Gastrocnemius medialis (tissue), 4 donors: Measurements from ENCODE around the gene MXI1. TPM values are rescaled to one million over a fixed set of nuclear protein-coding genes. Genes with fewer than 3 reads are reported as not detected.

Experiments
- ATAC-seq, 2 donors: fragments of 150-250 bp; one replicate each; pipeline ENCODE4 v1.9.1; 2016
- DNase-seq, 2 donors: peaks; one replicate each; pipeline ENCODE4 v3.0.0-alpha.2; 2019
- H3K27ac ChIP-seq, 4 donors: fragments of 200-600 bp; sonication (generic); 1 replicate in 1 of 4; 2 replicates in 3 of 4; pipeline ENCODE4 v1.5.1; 2016 to 2018; ENCODE audit warnings: mild to moderate bottlenecking in 2 of 4, moderate library complexity in 1 of 4
- H3K27me3 ChIP-seq, 3 donors: fragments of 200-600 bp; sonication (generic) in 2 of 3; 1 replicate in 1 of 3; 2 replicates in 2 of 3; pipeline versions ENCODE4 v1.5.1 to v1.6.0; 2016 to 2019; ENCODE audit warnings: mild to moderate bottlenecking in 1 of 3, moderate library complexity in 1 of 3
- H3K36me3 ChIP-seq, 2 donors: fragments of 200-600 bp; sonication (generic) in 1 of 2; one replicate each; pipeline ENCODE4 v1.5.1; 2017 to 2018
- H3K4me1 ChIP-seq, 2 donors: fragments of 200-600 bp; sonication (generic) in 1 of 2; one replicate each; pipeline ENCODE4 v1.5.1; 2016 to 2017; ENCODE audit warnings: mild to moderate bottlenecking in 2 of 2
- H3K4me3 ChIP-seq, 4 donors: fragments of 200-600 bp; sonication (generic) in 3 of 4; 1 replicate in 1 of 4; 2 replicates in 3 of 4; pipeline ENCODE4 v1.5.1; 2016 to 2019; ENCODE audit warnings: mild to moderate bottlenecking in 2 of 4
- H3K9me3 ChIP-seq, 3 donors: fragments of 200-600 bp; sonication (generic) in 2 of 3; 1 replicate in 1 of 3; 2 replicates in 2 of 3; pipeline ENCODE4 v1.5.1; 2016 to 2019
- CTCF ChIP-seq, 5 experiments: fragments of 450-650 bp in 3 of 5; fragments of 200-600 bp in 2 of 5; sonication (generic) in 2 of 5; IDR thresholded peaks in 4 of 5; conservative IDR thresholded peaks in 1 of 5; 1 replicate in 4 of 5; 2 replicates in 1 of 5; pipeline ENCODE4 v1.5.1; 2016 to 2019; ENCODE audit warnings: antibody characterized with exemption in 5 of 5, mild to moderate bottlenecking in 3 of 5, moderate library complexity in 3 of 5
- POLR2A ChIP-seq, 2 donors: fragments of 450-650 bp; IDR thresholded peaks; one replicate each; pipeline ENCODE4 v1.6.1; 2017; ENCODE audit warnings: antibody characterized with exemption in 2 of 2, mild to moderate bottlenecking in 2 of 2, moderate library complexity in 2 of 2
- in situ Hi-C, 4 donors: fragments of 200-750 bp; cut with MboI; loops; one replicate each; pipeline versions ENCODE4 v1.15.0 to v1.8.0; 2017; ENCODE audit warnings: low sequenced_read_pairs in 4 of 4
- intact Hi-C: fragments of 100-400 bp; cut with DNase I; formaldehyde crosslinking; loops from one replicate; pipeline ENCODE4 v1.15.1; 2023; ENCODE audit warnings: low total_unique reads
- total RNA-seq, 4 donors: library from RNA; depleted of rRNA; stranded (reverse); fragments of >200 nt; gene quantifications; one replicate each; pipeline versions ENCODE4 v1.1.0 to v1.2.3, GENCODE V29; 2016

MXI1 gene
- total RNA-seq, 4 donors from 2014 or later: 35.9 to 67.8 (median 53.9) TPM

DNA sequence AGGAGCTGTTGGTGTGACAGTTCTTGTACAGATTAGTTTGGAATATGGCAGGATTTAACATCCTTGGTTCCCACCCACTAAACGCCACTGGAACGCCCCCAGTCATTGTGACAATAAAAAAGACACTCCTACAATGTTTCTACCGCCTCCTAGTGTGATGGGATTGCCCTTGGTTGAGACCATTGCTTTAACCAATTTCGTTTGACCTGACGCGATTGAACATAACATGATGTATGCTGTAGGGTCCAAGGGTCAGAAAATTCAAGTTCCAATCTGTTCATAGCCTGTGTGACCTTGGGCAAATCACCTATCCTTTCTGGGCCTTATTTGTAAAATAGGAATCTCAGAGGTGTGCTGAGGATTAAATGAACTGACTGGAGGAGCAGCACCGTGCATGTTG is 12.5 kb downstream of the MXI1 start:
- Histone ChIP-seq H3K36me3 (no peaks in the 10 kb centered on the region), H3K27me3 (no peaks in the 10 kb centered on the region), H3K4me1 (peaks cover 9 to 32% of the 10 kb centered on the region in 2 donors), H3K27ac (peak overlapping the region; percentile 39 to 87 (median 81)), H3K9me3 (no peaks in the 10 kb centered on the region), H3K4me3 (no peak overlapping the region)
- ATAC-seq (no peak), DNase-seq (no peak)
- in situ Hi-C loops: loop anchor here in 2 of 4 donors (5.0 to 10.0 kb wide), 4 partner anchors 52 to 85 kb away; no protein-coding TSS in a partner anchor
- intact Hi-C loops: loop anchor here (10.0 kb wide), 1 partner anchor 295 kb away; the partner anchor contains the start of gene XPNPEP1
- no peak for TF ChIP-seq CTCF (IDR thresholded peaks at IDR 0.05 in 4 of 5, conservative IDR thresholded peaks at IDR 0.05 in 1 of 5)
- no peak for TF ChIP-seq POLR2A (IDR thresholded peaks at IDR 0.05)

DNA sequence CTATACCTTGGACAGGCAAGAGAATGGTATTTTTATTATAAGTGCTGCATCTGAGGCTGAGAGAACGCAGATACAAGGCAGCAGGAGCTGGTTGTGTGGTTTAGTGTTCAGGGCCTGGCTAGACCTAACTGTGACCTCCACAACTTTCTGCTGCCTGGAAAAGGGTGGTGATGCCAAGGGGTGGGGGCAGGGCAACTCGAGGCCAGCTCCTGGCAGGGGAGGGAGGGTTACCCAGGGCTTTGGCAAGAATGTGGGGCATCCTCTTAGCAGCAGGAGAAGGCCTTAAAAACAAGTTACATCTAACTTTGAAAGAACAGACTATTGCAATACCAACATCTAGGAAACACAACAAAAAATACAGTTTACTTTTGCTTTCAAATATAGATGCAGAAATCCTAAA is 13.0 kb downstream of the MXI1 start:
- DNase-seq (no peak), ATAC-seq (no peak)
- peak overlapping the region; percentile 39 to 87 (median 81) for H3K27ac ChIP-seq
- peaks cover 9 to 37% of the 10 kb centered on the region in 2 donors for H3K4me1 ChIP-seq
- in situ Hi-C loops (loop anchor here in 1 of 4 donors (5.0 kb wide), 2 partner anchors 52 to 83 kb away; no protein-coding TSS in a partner anchor), intact Hi-C loops (loop anchor here (10.0 kb wide), 1 partner anchor 296 kb away; the partner anchor contains the start of gene XPNPEP1)
- no peaks in the 10 kb centered on the region for H3K9me3 ChIP-seq
- H3K36me3 ChIP-seq: no peaks in the 10 kb centered on the region
- TF ChIP-seq CTCF (IDR thresholded peaks at IDR 0.05 in 4 of 5, conservative IDR thresholded peaks at IDR 0.05 in 1 of 5) (no peak), POLR2A (IDR thresholded peaks at IDR 0.05) (no peak)
- no peaks in the 10 kb centered on the region for H3K27me3 ChIP-seq
- no peak overlapping the region for H3K4me3 ChIP-seq

DNA sequence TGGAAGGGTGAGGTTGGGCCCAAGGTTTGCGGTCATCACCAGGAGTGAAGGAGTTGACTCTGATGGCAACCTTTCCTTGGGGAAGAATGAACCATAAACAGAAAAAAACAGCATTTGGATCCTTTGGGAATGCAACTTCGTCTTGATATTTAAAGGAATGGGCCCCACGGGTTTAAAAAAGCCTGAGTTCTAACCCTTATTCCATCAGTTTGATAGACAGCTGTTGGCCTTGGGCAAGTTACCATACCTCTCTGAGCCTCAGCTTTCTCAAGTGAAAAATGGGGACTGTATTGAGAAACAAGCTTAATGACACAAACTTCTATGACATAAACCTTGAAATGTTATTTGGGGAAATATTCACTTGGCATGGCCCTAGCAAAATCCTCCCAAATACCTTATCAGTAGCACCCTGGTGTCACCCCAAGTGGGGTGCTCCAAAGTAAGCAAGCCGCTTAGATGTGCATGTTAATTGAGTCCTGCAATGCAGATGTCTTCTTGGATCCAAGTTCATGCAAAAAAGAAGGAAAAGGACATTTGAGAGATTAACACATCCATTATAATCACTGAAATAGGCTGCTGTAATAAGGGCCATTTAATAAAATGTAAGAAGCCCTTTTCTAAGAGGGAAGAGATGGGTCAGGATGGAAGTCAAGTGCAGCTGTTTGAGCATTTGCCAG is 13.8 kb downstream of the MXI1 start:
- Histone ChIP-seq H3K27ac (peak overlapping the region; percentile 75 to 87 (median 81)), H3K36me3 (no peaks in the 10 kb centered on the region), H3K4me1 (peaks cover 9 to 32% of the 10 kb centered on the region in 2 donors), H3K9me3 (no peaks in the 10 kb centered on the region), H3K27me3 (no peaks in the 10 kb centered on the region), H3K4me3 (peak overlapping the region; percentile 42 to 51 (median 49))
- in situ Hi-C loops: loop anchor here in 1 of 4 donors (5.0 kb wide), 2 partner anchors 51 to 84 kb away; no protein-coding TSS in a partner anchor
- no peak for DNase-seq
- intact Hi-C loops: loop anchor here (1.0 to 10.0 kb wide), 2 partner anchors 10 to 296 kb away; partner anchors contain the start of gene XPNPEP1
- ATAC-seq: peak in 1 of 2 donors; percentile 1
- TF ChIP-seq POLR2A (IDR thresholded peaks at IDR 0.05) (no peak), CTCF (IDR thresholded peaks at IDR 0.05 in 4 of 5, conservative IDR thresholded peaks at IDR 0.05 in 1 of 5) (no peak)

GRCh38 chr10:110221721-110222261 is 14.4 kb downstream of the MXI1 start:
- Histone ChIP-seq H3K4me3 (peak overlapping the region; percentile 42 to 51 (median 49)), H3K27me3 (no peaks in the 10 kb centered on the region), H3K27ac (peak overlapping the region; percentile 75 to 87 (median 81)), H3K9me3 (no peaks in the 10 kb centered on the region), H3K4me1 (peaks cover 9 to 29% of the 10 kb centered on the region in 2 donors), H3K36me3 (no peaks in the 10 kb centered on the region)
- DNase-seq (peak; percentile 77 to 86), ATAC-seq (peak; percentile 56 to 65)
- intact Hi-C loops (loop anchor here (1.0 to 10.0 kb wide), 2 partner anchors 10 to 297 kb away; partner anchors contain the start of gene XPNPEP1), in situ Hi-C loops (loop anchor here in 1 of 4 donors (5.0 kb wide), 2 partner anchors 51 to 84 kb away; no protein-coding TSS in a partner anchor)
- peak; percentile 42 to 62 for TF ChIP-seq POLR2A (IDR thresholded peaks at IDR 0.05)
- peak in 3 of 5 experiments; percentile 18 to 36 (median 20) for TF ChIP-seq CTCF (IDR thresholded peaks at IDR 0.05 in 4 of 5, conservative IDR thresholded peaks at IDR 0.05 in 1 of 5)
